H1 (cell line): ENCODE data around the gene COL25A1. TPM values are rescaled to one million over a fixed set of nuclear protein-coding genes. Genes with fewer than 3 reads are reported as not detected.

Experiments
- CTCF ChIA-PET: fragments of 300-600 bp; sonication (Branson Sonifier 250); formaldehyde crosslinking; loops from one replicate; lab custom pipeline; 2021; ENCODE audit not compliant: partially characterized antibody; lab: Charles Lee
- POLR2A ChIA-PET: fragments of 300-600 bp; sonication (Branson Sonifier 250); formaldehyde crosslinking; loops from one replicate; lab custom pipeline; 2021; ENCODE audit warnings: inconsistent platforms; ENCODE audit not compliant: partially characterized antibody; lab: Charles Lee
- DNase-seq, 2 experiments: peaks; one replicate each; pipeline versions ENCODE4 v3.0.0 to v3.0.0-alpha.2; 2010 to 2022; ENCODE audit warnings: low spot score in 2 of 2, low read depth in 1 of 2, mixed read lengths in 1 of 2
- FAIRE-seq: peaks from 2 replicates; lab custom pipeline; 2011; peaks lifted over from hg19 to GRCh38; lab: Jason Lieb, UNC
- H2AFZ ChIP-seq: 2 replicates; pipeline ENCODE4 v1.8.1; 2012; ENCODE audit warnings: low read length, inconsistent platforms
- H2AK5ac ChIP-seq: 2 replicates; pipeline ENCODE4 v1.6.1; 2013; ENCODE audit warnings: low read depth, low read length
- H2BK120ac ChIP-seq: replicated peaks from 2 replicates; pipeline ENCODE3; 2013; ENCODE audit warnings: low read depth, low read length, inconsistent platforms
- H2BK12ac ChIP-seq: 2 replicates; pipeline ENCODE4 v1.6.1; 2013; ENCODE audit warnings: low read depth, low read length
- H2BK15ac ChIP-seq: 2 replicates; pipeline ENCODE4 v1.6.1; 2013; ENCODE audit warnings: low read length
- H2BK20ac ChIP-seq: 2 replicates; pipeline ENCODE4 v1.6.1; 2013; ENCODE audit warnings: low read length
- H2BK5ac ChIP-seq: 2 replicates; pipeline ENCODE4 v1.6.1; 2013; ENCODE audit warnings: low read depth, low read length
- H3K14ac ChIP-seq: 2 replicates; pipeline ENCODE4 v1.6.1; 2013; ENCODE audit warnings: inconsistent platforms; ENCODE audit not compliant: insufficient read length
- H3K18ac ChIP-seq: 2 replicates; pipeline ENCODE4 v1.6.1; 2013; ENCODE audit warnings: low read length; ENCODE audit errors: extremely low read depth
- H3K23ac ChIP-seq: 2 replicates; pipeline ENCODE4 v1.6.1; 2013; ENCODE audit warnings: inconsistent platforms; ENCODE audit not compliant: insufficient read length
- H3K23me2 ChIP-seq: 2 replicates; pipeline ENCODE4 v1.6.1; 2013; ENCODE audit warnings: low read depth, low read length
- H3K27ac ChIP-seq: 2 replicates; pipeline ENCODE4 v1.6.1; 2011; ENCODE audit warnings: low read depth, low read length, inconsistent platforms
- H3K27me3 ChIP-seq, 4 experiments: replicated peaks in 1 of 4; 1 replicate in 1 of 4; 2 replicates in 3 of 4; pipeline versions ENCODE4 v1.6.1 to v1.8.1; 2011 to 2013; ENCODE audit warnings: low read length in 3 of 4, mild to moderate bottlenecking in 3 of 4, inconsistent platforms in 2 of 4, mixed read lengths in 2 of 4, moderate library complexity in 1 of 4; ENCODE audit not compliant: control insufficient read depth in 3 of 4, insufficient read depth in 3 of 4; ENCODE audit errors: extremely low read depth in 1 of 4
- H3K36me3 ChIP-seq, 4 experiments: 2 replicates each; pipeline versions ENCODE4 v1.6.1 to v1.8.1; 2011 to 2013; ENCODE audit warnings: mild to moderate bottlenecking in 4 of 4, low read length in 3 of 4, moderate library complexity in 2 of 4, control low read depth in 1 of 4, inconsistent platforms in 1 of 4; ENCODE audit not compliant: insufficient read depth in 4 of 4, control insufficient read depth in 2 of 4
- H3K4ac ChIP-seq: replicated peaks from 2 replicates; pipeline ENCODE3; 2013; ENCODE audit warnings: low read length, low read depth, mixed read lengths, inconsistent platforms; ENCODE audit not compliant: insufficient read length
- H3K4me1 ChIP-seq, 4 experiments: replicated peaks in 1 of 4; 1 replicate in 1 of 4; 2 replicates in 3 of 4; pipeline versions ENCODE4 v1.6.1 to v1.8.1; 2011 to 2013; ENCODE audit warnings: low read length in 3 of 4, inconsistent platforms in 2 of 4, mixed read lengths in 1 of 4; ENCODE audit not compliant: insufficient read depth in 4 of 4, control insufficient read depth in 3 of 4
- H3K4me2 ChIP-seq, 2 experiments: 2 replicates each; pipeline versions ENCODE4 v1.6.1 to v1.8.1; 2011 to 2013; ENCODE audit warnings: low read depth in 2 of 2, low read length in 2 of 2, control low read depth in 1 of 2, inconsistent platforms in 1 of 2, mild to moderate bottlenecking in 1 of 2; ENCODE audit not compliant: insufficient read depth in 1 of 2
- H3K4me3 ChIP-seq, 4 experiments: fragments of 200-600, 300-600 bp in 1 of 4; sonication (generic), shearing (Covaris generic), sonication (Bioruptor Twin) in 1 of 4; 2 replicates each; pipeline versions ENCODE4 v1.5.1 to v1.8.1; 2011 to 2016; ENCODE audit warnings: low read length in 4 of 4, low read depth in 3 of 4, control low read depth in 2 of 4, inconsistent platforms in 2 of 4, mild to moderate bottlenecking in 2 of 4, mixed read lengths in 1 of 4, moderate library complexity in 1 of 4; ENCODE audit not compliant: insufficient read depth in 2 of 4; ENCODE audit errors: extremely low read depth in 1 of 4
- H3K56ac ChIP-seq: replicated peaks from 2 replicates; pipeline ENCODE3; 2013; ENCODE audit warnings: low read depth, mild to moderate bottlenecking, mixed read lengths, low read length, inconsistent platforms; ENCODE audit not compliant: insufficient read length
- H3K79me1 ChIP-seq: 2 replicates; pipeline ENCODE4 v1.6.1; 2013; ENCODE audit warnings: low read depth, low read length, control low read depth
- H3K79me2 ChIP-seq, 2 experiments: 2 replicates each; pipeline versions ENCODE4 v1.6.1 to v1.8.1; 2012 to 2013; ENCODE audit warnings: low read length in 2 of 2, mild to moderate bottlenecking in 2 of 2, inconsistent platforms in 1 of 2; ENCODE audit not compliant: insufficient read depth in 2 of 2, control insufficient read depth in 1 of 2
- H3K9ac ChIP-seq, 4 experiments: replicated peaks in 1 of 4; 1 replicate in 1 of 4; 2 replicates in 3 of 4; pipeline versions ENCODE4 v1.6.1 to v1.8.1; 2011 to 2013; ENCODE audit warnings: low read depth in 3 of 4, low read length in 3 of 4, control low read depth in 2 of 4, mild to moderate bottlenecking in 2 of 4, moderate library complexity in 2 of 4, inconsistent platforms in 1 of 4; ENCODE audit errors: extremely low read depth in 1 of 4
- H3K9me3 ChIP-seq, 2 experiments: 2 replicates each; pipeline versions ENCODE4 v1.6.1 to v1.8.1; 2012 to 2013; ENCODE audit warnings: mild to moderate bottlenecking in 2 of 2, moderate library complexity in 2 of 2, control low read depth in 1 of 2, inconsistent platforms in 1 of 2, low read depth in 1 of 2, low read length in 1 of 2, mixed read lengths in 1 of 2; ENCODE audit not compliant: insufficient read depth in 2 of 2
- H4K20me1 ChIP-seq, 2 experiments: replicated peaks in 1 of 2; 2 replicates each; pipeline versions ENCODE3 to v1.8.1; 2011 to 2013; ENCODE audit warnings: inconsistent platforms in 2 of 2, low read length in 2 of 2, mild to moderate bottlenecking in 1 of 2; ENCODE audit not compliant: insufficient read depth in 2 of 2, control insufficient read depth in 1 of 2
- H4K5ac ChIP-seq: 2 replicates; pipeline ENCODE4 v1.6.1; 2013; ENCODE audit warnings: low read length, low read depth, mixed read lengths, inconsistent platforms; ENCODE audit not compliant: insufficient read length
- H4K8ac ChIP-seq: 2 replicates; pipeline ENCODE4 v1.8.0; 2013; ENCODE audit warnings: mild to moderate bottlenecking, moderate library complexity, low read length, inconsistent platforms; ENCODE audit not compliant: insufficient read depth; ENCODE audit errors: extremely low read depth
- H4K91ac ChIP-seq: replicated peaks from 2 replicates; pipeline ENCODE3; 2013; ENCODE audit warnings: low read length, mixed read lengths, inconsistent platforms; ENCODE audit not compliant: insufficient read length
- BRCA1 ChIP-seq: IDR thresholded peaks from 2 replicates; pipeline ENCODE4 v1.6.1; 2012; ENCODE audit warnings: low read depth, low read length, improper control_type of control experiment
- NANOG ChIP-seq: IDR thresholded peaks from 2 replicates; pipeline ENCODE4 v1.6.1; 2011; ENCODE audit warnings: low read length, low read depth, mild to moderate bottlenecking, inconsistent platforms; ENCODE audit not compliant: insufficient read depth, poor library complexity, severe bottlenecking
- POLR2A ChIP-seq, 2 experiments: IDR thresholded peaks; 1 replicate in 1 of 2; 2 replicates in 1 of 2; pipeline ENCODE4 v1.6.1; 2011; ENCODE audit warnings: low read depth in 2 of 2, low read length in 2 of 2, mild to moderate bottlenecking in 2 of 2; ENCODE audit errors: control extremely low read depth in 1 of 2
- SP4 ChIP-seq: IDR thresholded peaks from 2 replicates; pipeline ENCODE4 v1.6.1; 2012; ENCODE audit warnings: low read length, inconsistent platforms
- ZNF274 ChIP-seq: IDR thresholded peaks from 2 replicates; pipeline ENCODE4 v1.7.0; 2012; ENCODE audit warnings: low read length, borderline replicate concordance; ENCODE audit errors: extremely low read depth
- WGBS, 2 experiments: shearing (Covaris generic) in 1 of 2; methylation state at CpG; one replicate each; pipeline versions ENCODE4 v1.1.6 to v1.1.7; 2013 to 2015; ENCODE audit warnings: low lambda C conversion rate in 2 of 2, mixed read lengths in 2 of 2, inconsistent platforms in 1 of 2, low coverage in 1 of 2, missing lambda C conversion rate in 1 of 2; ENCODE audit not compliant: insufficient replicate concordance in 2 of 2, insufficient coverage in 1 of 2, insufficient read length in 1 of 2; ENCODE audit errors: extremely low coverage in 1 of 2, missing lambda C conversion rate in 1 of 2; 5-methylcytosine and 5-hydroxymethylcytosine counted together
- polyA plus RNA-seq, 7 experiments: library from polyadenylated mRNA; depleted of rRNA in 3 of 7; stranded (reverse) in 5 of 7; unstranded in 2 of 7; fragments of >200 nt in 5 of 7; fragments of 200-250 nt in 2 of 7; gene quantifications; 1 replicate in 5 of 7; 2 replicates in 1 of 7; 4 replicates in 1 of 7; pipeline versions ENCODE4 v1.2.1 to v1.2.3, GENCODE V29; 2011 to 2013; ENCODE audit warnings: missing spikeins in 2 of 7, mixed read lengths in 2 of 7
- total RNA-seq: library from RNA; stranded (reverse); fragmentation: NEBNext Ultra II Directional; extraction: Animal tissue kit (Norgen Biotek cat#: 25700); gene quantifications from 2 replicates; pipeline ENCODE4 v1.2.1, GENCODE V29; 2021

Gene COL25A1
- total and polyA plus RNA-seq, 2 of the 8 experiments (the other 6 are each of a cell fraction or from before 2014, with no cell fraction given): 1.1 to 8.3 TPM

GRCh38 chr4:109009909-109010308 lies 292.5 kb downstream of the COL25A1 start:
- H3K23me2 ChIP-seq: no peaks in the 10 kb centered on the region; the same call in 1 of the 2 replicates
- H3K4me3 ChIP-seq: no peak overlapping the region
- no peak overlapping the region for H3K4me2 ChIP-seq
- DNase-seq (no peak), FAIRE-seq (no peak)
- H2BK120ac ChIP-seq: no peak overlapping the region
- no peak overlapping the region for H2BK15ac ChIP-seq
- no peak overlapping the region for H2AFZ ChIP-seq
- H4K5ac ChIP-seq: no peak overlapping the region
- no peaks in the 10 kb centered on the region for H3K36me3 ChIP-seq
- WGBS, 2 experiments: 88% methylated on average over 1 of the region's 1 CpG; no CpG with 5 or more reads in 1 of the 2 experiments
- no peak overlapping the region for H3K9ac ChIP-seq
- H3K27me3 ChIP-seq: no peaks in the 10 kb centered on the region
- H4K91ac ChIP-seq: no peak overlapping the region
- CTCF ChIA-PET: interaction anchor here (0.7 to 1.7 kb wide), 3 partner anchors 22 to 284 kb away, joined by 3 to 5 read pairs (median 4); no protein-coding TSS in a partner anchor
- peaks cover 2 to 7% (median 3%) of the 10 kb centered on the region in 4 experiments; a peak in 3 of 7 replicates for H3K4me1 ChIP-seq
- TF ChIP-seq ZNF274 (no peak), NANOG (no peak), POLR2A (IDR thresholded peaks at IDR 0.05; ENCODE audit: control extremely low read depth in 1 of 2, low read depth in 2 of 2, low read length in 2 of 2) (no peak), SP4 (no peak), BRCA1 (no peak)
- H4K20me1 ChIP-seq: no peaks in the 10 kb centered on the region
- no peak overlapping the region for H3K14ac ChIP-seq
- no peak overlapping the region for H2BK20ac ChIP-seq
- H2AK5ac ChIP-seq: no peak overlapping the region
- H3K79me2 ChIP-seq: no peaks in the 10 kb centered on the region
- H3K27ac ChIP-seq: no peak overlapping the region
- H3K79me1 ChIP-seq: no peaks in the 10 kb centered on the region
- peaks cover 0 to 9% of the 10 kb centered on the region in 2 experiments; a peak in 1 of 4 replicates for H3K9me3 ChIP-seq
- no peak overlapping the region for H4K8ac ChIP-seq
- H3K18ac ChIP-seq: no peak overlapping the region
- POLR2A ChIA-PET: no interaction called here
- H3K56ac ChIP-seq: no peak overlapping the region
- no peak overlapping the region for H2BK5ac ChIP-seq
- no peak overlapping the region for H2BK12ac ChIP-seq
- no peak overlapping the region for H3K23ac ChIP-seq
- no peak overlapping the region for H3K4ac ChIP-seq
